ENCODE data around the gene CDKN2C. TPM values are rescaled to one million over a fixed set of nuclear protein-coding genes. Genes with fewer than 3 reads are reported as not detected.

The CDKN2C gene
- polyA plus RNA-seq, 1 donor from 2014 or later = 0.25 TPM

DNA sequence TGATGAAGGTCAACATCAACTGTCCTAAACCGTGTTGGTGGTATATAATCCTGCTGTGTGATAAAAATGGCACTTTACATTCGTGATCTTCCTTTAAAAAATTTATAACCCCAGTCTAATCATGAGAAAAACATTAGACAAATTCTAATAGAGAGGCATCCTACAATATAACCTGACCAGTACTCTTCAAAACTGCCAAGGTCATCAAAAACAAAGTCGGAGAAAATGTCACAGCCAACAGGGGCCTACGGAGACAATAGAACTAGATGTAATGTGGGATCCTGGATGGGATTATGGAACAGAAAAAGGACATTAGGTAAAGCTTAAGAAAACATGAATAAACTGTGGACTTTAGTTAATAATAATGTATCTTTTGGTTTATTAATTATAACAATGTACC, 25.0 kb downstream of the CDKN2C start:
- Histone ChIP-seq H4K20me1 (ENCODE audit: insufficient read depth) (no peaks in the 10 kb centered on the region), H3K79me2 (replicated peaks; ENCODE audit: insufficient read depth, low read length) (no peaks in the 10 kb centered on the region), H3K9me3 (ENCODE audit: low read length) (no peaks in the 10 kb centered on the region), H3K4me2 (ENCODE audit: low read length) (no peak overlapping the region), H3K36me3 (ENCODE audit: insufficient read depth, low read length) (no peaks in the 10 kb centered on the region), H3K27ac (ENCODE audit: low read length) (no peak overlapping the region), H3F3A (ENCODE audit: insufficient read depth, low read length, poor library complexity, severe bottlenecking) (no peaks in the 10 kb centered on the region), H2AFZ (ENCODE audit: low read depth, low read length) (no peak overlapping the region), H3K9ac (ENCODE audit: low read length) (no peak overlapping the region), H3K27me3 (ENCODE audit: insufficient read depth, low read depth, low read length) (no peaks in the 10 kb centered on the region), H3K9me2 (ENCODE audit: insufficient read depth, low read length) (no peaks in the 10 kb centered on the region), H3K4me3 (ENCODE audit: low read length) (no peak overlapping the region)
- TF ChIP-seq EP300 (conservative IDR thresholded peaks at IDR 0.05; ENCODE audit: poor library complexity, severe bottlenecking) (no peak), TAF1 (IDR thresholded peaks at IDR 0.05; ENCODE audit: low read depth) (no peak), RAD21 (conservative IDR thresholded peaks at IDR 0.05) (no peak), POLR2AphosphoS5 (IDR thresholded peaks at IDR 0.05) (no peak), SMC3 (conservative IDR thresholded peaks at IDR 0.05; ENCODE audit: poor library complexity) (no peak), MXI1 (conservative IDR thresholded peaks at IDR 0.05; ENCODE audit: poor library complexity, severe bottlenecking) (no peak), EZH2 (IDR thresholded peaks at IDR 0.05; ENCODE audit: borderline replicate concordance, insufficient read depth, low read length, poor library complexity, severe bottlenecking) (no peak)
- TF ChIP-seq, protein P1, sequence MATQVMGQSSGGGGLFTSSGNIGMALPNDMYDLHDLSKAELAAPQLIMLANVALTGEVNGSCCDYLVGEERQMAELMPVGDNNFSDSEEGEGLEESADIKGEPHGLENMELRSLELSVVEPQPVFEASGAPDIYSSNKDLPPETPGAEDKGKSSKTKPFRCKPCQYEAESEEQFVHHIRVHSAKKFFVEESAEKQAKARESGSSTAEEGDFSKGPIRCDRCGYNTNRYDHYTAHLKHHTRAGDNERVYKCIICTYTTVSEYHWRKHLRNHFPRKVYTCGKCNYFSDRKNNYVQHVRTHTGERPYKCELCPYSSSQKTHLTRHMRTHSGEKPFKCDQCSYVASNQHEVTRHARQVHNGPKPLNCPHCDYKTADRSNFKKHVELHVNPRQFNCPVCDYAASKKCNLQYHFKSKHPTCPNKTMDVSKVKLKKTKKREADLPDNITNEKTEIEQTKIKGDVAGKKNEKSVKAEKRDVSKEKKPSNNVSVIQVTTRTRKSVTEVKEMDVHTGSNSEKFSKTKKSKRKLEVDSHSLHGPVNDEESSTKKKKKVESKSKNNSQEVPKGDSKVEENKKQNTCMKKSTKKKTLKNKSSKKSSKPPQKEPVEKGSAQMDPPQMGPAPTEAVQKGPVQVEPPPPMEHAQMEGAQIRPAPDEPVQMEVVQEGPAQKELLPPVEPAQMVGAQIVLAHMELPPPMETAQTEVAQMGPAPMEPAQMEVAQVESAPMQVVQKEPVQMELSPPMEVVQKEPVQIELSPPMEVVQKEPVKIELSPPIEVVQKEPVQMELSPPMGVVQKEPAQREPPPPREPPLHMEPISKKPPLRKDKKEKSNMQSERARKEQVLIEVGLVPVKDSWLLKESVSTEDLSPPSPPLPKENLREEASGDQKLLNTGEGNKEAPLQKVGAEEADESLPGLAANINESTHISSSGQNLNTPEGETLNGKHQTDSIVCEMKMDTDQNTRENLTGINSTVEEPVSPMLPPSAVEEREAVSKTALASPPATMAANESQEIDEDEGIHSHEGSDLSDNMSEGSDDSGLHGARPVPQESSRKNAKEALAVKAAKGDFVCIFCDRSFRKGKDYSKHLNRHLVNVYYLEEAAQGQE (IDR thresholded peaks at IDR 0.05; ENCODE audit: borderline replicate concordance) = no peak
- TF ChIP-seq, protein P2, sequence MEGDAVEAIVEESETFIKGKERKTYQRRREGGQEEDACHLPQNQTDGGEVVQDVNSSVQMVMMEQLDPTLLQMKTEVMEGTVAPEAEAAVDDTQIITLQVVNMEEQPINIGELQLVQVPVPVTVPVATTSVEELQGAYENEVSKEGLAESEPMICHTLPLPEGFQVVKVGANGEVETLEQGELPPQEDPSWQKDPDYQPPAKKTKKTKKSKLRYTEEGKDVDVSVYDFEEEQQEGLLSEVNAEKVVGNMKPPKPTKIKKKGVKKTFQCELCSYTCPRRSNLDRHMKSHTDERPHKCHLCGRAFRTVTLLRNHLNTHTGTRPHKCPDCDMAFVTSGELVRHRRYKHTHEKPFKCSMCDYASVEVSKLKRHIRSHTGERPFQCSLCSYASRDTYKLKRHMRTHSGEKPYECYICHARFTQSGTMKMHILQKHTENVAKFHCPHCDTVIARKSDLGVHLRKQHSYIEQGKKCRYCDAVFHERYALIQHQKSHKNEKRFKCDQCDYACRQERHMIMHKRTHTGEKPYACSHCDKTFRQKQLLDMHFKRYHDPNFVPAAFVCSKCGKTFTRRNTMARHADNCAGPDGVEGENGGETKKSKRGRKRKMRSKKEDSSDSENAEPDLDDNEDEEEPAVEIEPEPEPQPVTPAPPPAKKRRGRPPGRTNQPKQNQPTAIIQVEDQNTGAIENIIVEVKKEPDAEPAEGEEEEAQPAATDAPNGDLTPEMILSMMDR (IDR thresholded peaks at IDR 0.05; ENCODE audit: poor library complexity, severe bottlenecking) = no peak

DNA sequence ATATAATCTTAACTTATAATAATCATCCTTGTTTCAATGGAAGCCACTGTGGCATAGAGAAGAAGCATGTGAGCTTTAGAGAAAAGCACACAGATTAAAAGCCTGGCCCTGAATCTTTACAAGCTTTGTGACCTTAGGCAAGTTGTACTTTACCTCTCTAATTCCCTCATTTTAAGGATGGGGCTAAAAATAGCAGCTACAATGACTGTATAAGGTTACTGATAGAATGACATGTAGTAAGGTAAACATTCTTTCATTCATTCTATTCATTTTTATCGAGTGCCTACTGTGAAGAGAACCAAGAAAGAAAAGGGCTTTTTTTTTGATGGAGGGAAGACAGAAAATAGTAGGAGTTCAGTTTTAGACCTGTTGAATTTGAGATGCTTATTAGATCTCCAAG, 25.6 kb downstream of the CDKN2C start:
- Histone ChIP-seq H3K9me2 (ENCODE audit: insufficient read depth, low read length) (no peaks in the 10 kb centered on the region), H3F3A (ENCODE audit: insufficient read depth, low read length, poor library complexity, severe bottlenecking) (no peaks in the 10 kb centered on the region), H3K4me3 (ENCODE audit: low read length) (no peak overlapping the region), H3K9ac (ENCODE audit: low read length) (no peak overlapping the region), H3K4me2 (ENCODE audit: low read length) (no peak overlapping the region), H3K27me3 (ENCODE audit: insufficient read depth, low read depth, low read length) (no peaks in the 10 kb centered on the region), H3K36me3 (ENCODE audit: insufficient read depth, low read length) (no peaks in the 10 kb centered on the region), H3K79me2 (replicated peaks; ENCODE audit: insufficient read depth, low read length) (no peaks in the 10 kb centered on the region), H3K27ac (ENCODE audit: low read length) (no peak overlapping the region), H4K20me1 (ENCODE audit: insufficient read depth) (no peaks in the 10 kb centered on the region), H2AFZ (ENCODE audit: low read depth, low read length) (no peak overlapping the region), H3K9me3 (ENCODE audit: low read length) (no peaks in the 10 kb centered on the region)
- no peak for TF ChIP-seq TAF1 (IDR thresholded peaks at IDR 0.05; ENCODE audit: low read depth)
- TF ChIP-seq EZH2 (IDR thresholded peaks at IDR 0.05; ENCODE audit: borderline replicate concordance, insufficient read depth, low read length, poor library complexity, severe bottlenecking) = no peak
- TF ChIP-seq, protein P1 (IDR thresholded peaks at IDR 0.05; ENCODE audit: borderline replicate concordance) = no peak
- no peak for TF ChIP-seq EP300 (conservative IDR thresholded peaks at IDR 0.05; ENCODE audit: poor library complexity, severe bottlenecking)
- no peak for TF ChIP-seq POLR2AphosphoS5 (IDR thresholded peaks at IDR 0.05)
- TF ChIP-seq, protein P2 (IDR thresholded peaks at IDR 0.05; ENCODE audit: poor library complexity, severe bottlenecking) = no peak
- TF ChIP-seq SMC3 (conservative IDR thresholded peaks at IDR 0.05; ENCODE audit: poor library complexity) = no peak
- no peak for TF ChIP-seq MXI1 (conservative IDR thresholded peaks at IDR 0.05; ENCODE audit: poor library complexity, severe bottlenecking)
- no peak for TF ChIP-seq RAD21 (conservative IDR thresholded peaks at IDR 0.05)
